Thymus (tissue), 11 donors: ENCODE data around the gene FLYWCH1. TPM values are rescaled to one million over a fixed set of nuclear protein-coding genes. Genes with fewer than 3 reads are reported as not detected.
"Not testable (repeated sequence)": the region's sequence is repeated elsewhere in the genome, so short reads cannot be mapped to it uniquely, and the experiment has no call there.

ENCODE experiments used
- DNase-seq, 9 donors: peaks; one replicate each; pipeline ENCODE4 v3.0.0-alpha.2; 2013; ENCODE audit warnings: low spot score in 9 of 9, low read depth in 6 of 9, missing footprints in 1 of 9
- H3K27ac ChIP-seq, 2 donors: one replicate each; pipeline ENCODE4 v1.5.1; 2013; ENCODE audit warnings: control low read depth in 1 of 2, low read depth in 1 of 2, low read length in 1 of 2, mild to moderate bottlenecking in 1 of 2, moderate library complexity in 1 of 2
- H3K27me3 ChIP-seq, 2 donors: one replicate each; pipeline ENCODE4 v1.5.1; 2013; ENCODE audit warnings: low read length in 1 of 2; ENCODE audit not compliant: control insufficient read depth in 2 of 2, insufficient read depth in 1 of 2
- H3K36me3 ChIP-seq, 2 donors: one replicate each; pipeline ENCODE4 v1.5.1; 2013; ENCODE audit warnings: low read length in 1 of 2, mild to moderate bottlenecking in 1 of 2, moderate library complexity in 1 of 2; ENCODE audit not compliant: control insufficient read depth in 2 of 2, insufficient read depth in 2 of 2
- H3K4me1 ChIP-seq, 2 donors: one replicate each; pipeline ENCODE4 v1.5.1; 2013; ENCODE audit warnings: low read length in 2 of 2; ENCODE audit not compliant: control insufficient read depth in 2 of 2, insufficient read depth in 2 of 2
- H3K4me3 ChIP-seq, 2 donors: one replicate each; pipeline ENCODE4 v1.5.1; 2013; ENCODE audit warnings: low read length in 2 of 2, control low read depth in 1 of 2, mild to moderate bottlenecking in 1 of 2
- H3K9me3 ChIP-seq, 2 donors: one replicate each; pipeline ENCODE4 v1.5.1; 2013; ENCODE audit warnings: low read length in 1 of 2, mild to moderate bottlenecking in 1 of 2; ENCODE audit not compliant: control insufficient read depth in 2 of 2, insufficient read depth in 1 of 2
- WGBS: extraction: QIAGEN DNeasy Blood & Tissue Kit; methylation state at CpG from one replicate; pipeline ENCODE4 v1.1.7; 2013; 5-methylcytosine and 5-hydroxymethylcytosine counted together
- polyA plus RNA-seq: library from polyadenylated mRNA; stranded (reverse); fragments of 200-250 nt; gene quantifications from one replicate; pipeline ENCODE4 v1.2.3, GENCODE V29; 2013
- total RNA-seq: library from RNA; stranded (reverse); fragments of 120-200 nt; gene quantifications from one replicate; pipeline ENCODE4 v1.2.4, GENCODE V29; 2013
- donor health status: healthy.

Gene FLYWCH1
- total and polyA plus RNA-seq, 2 donors: 9.6 to 34.1 TPM

DNA sequence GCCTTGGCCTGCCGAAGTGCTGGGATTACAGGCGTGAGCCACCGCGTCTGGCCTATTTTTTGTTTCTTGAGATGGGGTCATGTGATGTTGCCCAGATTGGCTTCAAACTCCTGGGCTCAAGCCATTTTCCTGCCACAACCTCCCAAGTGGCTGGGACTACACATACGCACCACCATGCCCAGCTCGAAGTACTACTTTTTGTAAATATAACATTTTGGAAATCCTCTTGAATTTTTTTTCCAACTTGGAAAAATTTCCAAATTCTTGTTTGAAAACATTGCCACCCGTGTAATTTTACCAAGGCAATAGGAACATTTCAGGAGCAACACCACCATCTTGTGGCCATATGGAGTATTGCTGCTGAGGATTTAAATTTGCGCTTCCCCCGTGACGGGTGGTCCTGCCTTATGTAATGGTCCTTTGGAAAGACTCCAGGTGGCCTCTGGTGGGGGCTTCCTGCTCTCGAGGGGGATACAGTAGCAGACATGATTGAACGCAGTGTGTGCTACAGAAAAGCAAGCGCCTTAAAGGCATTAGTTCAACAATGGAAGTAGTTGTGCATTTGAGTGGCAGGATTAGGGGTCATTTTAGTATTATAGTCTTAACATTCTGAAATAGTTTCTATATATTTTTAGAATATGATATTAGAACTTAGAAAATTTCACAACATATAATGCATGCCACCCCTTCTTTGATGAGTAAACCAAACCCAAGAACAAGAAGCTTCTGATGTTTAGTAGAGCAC, 8.0 kb downstream of the FLYWCH1 start:
- WGBS: 30% methylated on average over 13 of the region's 13 CpGs
- H3K9me3 ChIP-seq: no peaks in the 10 kb centered on the region
- no peak overlapping the region for H3K4me3 ChIP-seq
- H3K36me3 ChIP-seq: peaks cover 17 to 23% of the 10 kb centered on the region in 2 donors
- no peaks in the 10 kb centered on the region for H3K27me3 ChIP-seq
- DNase-seq: peak in 7 of 9 donors; percentile 33 to 82 (median 71)
- peaks cover 0 to 8% of the 10 kb centered on the region in 2 donors for H3K4me1 ChIP-seq
- no peak overlapping the region for H3K27ac ChIP-seq

DNA sequence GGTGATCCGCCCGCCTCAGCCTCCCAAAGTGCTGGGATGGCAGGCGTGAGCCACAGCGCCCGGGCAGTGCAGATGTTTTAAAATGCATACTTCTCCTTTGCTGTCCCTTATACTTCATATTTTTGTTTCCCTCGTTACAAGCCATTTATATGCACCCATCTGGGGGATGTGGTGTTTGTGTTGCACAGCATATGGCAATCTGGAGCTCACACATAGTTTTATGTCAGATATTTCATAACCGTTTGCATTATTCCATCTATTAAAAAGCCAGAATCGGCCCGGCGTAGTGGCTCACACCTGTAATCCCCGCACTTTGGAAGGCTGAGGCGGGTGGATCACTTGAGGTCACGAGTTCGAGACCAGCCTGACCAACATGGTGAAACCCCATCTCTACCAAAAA, 11.8 kb downstream of the FLYWCH1 start:
- Histone ChIP-seq H3K4me1 (peaks cover 3 to 30% of the 10 kb centered on the region in 2 donors), H3K9me3 (no peaks in the 10 kb centered on the region), H3K27ac (no peak overlapping the region), H3K4me3 (no peak overlapping the region), H3K27me3 (peaks cover 0 to 2% of the 10 kb centered on the region in 2 donors), H3K36me3 (peaks cover 9 to 19% of the 10 kb centered on the region in 2 donors)
- whole genome bisulfite sequencing: 99% methylated on average over 14 of the region's 14 CpGs
- DNase-seq: no peak

DNA sequence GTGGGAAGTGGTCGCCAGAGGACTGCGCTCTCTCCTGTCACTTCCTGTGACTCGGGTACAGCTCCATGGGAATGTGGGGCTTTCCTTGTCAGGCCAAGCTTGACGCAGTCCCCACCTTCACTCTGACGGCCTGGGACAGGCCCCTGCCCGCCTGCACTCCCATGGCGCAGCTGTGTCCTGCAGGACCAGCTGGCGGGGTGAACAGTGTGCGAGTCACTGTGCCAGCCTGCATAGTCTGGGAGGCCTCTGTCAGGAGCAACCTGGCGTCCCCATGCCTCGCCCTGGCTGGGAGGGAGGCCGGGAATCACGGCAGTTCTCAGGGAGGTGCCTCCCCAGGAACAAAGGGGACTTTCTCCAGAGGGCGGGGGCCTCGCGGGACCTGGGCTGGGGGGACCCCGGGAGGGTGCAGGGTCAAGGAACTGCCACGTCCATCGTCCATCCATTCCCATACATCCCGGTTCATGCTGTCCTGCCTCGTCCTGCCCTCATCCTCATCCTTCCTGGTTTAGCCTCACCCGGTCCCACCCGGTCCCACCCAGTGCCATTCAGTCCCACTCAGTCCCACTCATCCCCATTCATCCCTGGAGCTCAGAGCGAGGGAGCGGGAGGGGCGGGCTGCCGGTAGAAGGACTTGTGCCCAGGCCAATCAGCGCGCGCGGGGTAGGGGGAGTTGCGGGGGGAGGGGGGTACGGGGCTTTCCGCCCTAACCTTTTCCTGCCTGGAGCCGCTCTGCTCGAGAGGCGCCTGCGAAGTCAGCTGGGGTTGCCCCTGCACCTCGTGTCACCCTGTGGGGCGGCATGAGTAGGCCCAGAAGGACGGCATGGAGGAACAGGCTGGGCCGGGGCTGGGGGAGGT, 13.4 kb downstream of the FLYWCH1 start:
- 87% methylated on average over 42 of the region's 42 CpGs for WGBS
- Histone ChIP-seq H3K9me3 (no peaks in the 10 kb centered on the region), H3K27me3 (peaks cover 0 to 2% of the 10 kb centered on the region in 2 donors), H3K36me3 (peaks cover 12 to 30% of the 10 kb centered on the region in 2 donors), H3K4me3 (no peak overlapping the region), H3K4me1 (peaks cover 3 to 27% of the 10 kb centered on the region in 2 donors), H3K27ac (peak overlapping the region in 1 of 2 donors; percentile 51)
- no peak for DNase-seq

DNA sequence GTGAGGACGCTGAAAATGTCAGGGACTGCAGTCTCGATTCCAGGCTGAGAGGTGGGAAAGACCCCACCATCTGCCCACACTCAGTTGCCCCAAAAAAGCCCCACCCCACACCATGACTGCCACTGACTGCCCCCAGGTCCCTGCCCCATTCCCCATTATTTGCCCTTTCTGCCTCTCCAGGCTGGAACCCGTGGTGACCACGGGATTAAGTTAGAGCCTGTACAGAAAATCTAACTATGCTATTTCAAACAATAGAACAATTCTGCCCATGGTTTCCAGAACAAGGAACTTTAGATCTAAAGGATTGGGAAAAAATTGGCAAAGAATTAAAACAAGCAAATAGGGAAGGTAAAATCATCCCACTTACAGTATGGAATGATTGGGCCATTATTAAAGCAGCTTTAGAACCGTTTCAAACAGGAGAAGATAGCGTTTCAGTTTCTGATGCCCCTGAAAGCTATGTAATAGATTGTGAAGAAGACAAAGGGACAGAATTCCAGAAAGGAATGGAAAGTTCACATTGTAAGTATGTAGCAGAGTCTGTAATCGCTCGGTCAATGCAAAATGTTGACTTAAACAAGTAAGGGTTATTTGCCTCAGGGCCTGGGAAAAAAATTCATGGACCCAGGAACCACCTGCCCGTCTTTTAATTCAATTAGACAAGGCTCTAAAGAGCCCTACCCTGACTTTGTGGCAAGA, 14.4 kb downstream of the FLYWCH1 start:
- H3K27me3 ChIP-seq: peaks cover 0 to 2% of the 10 kb centered on the region in 2 donors
- WGBS: 87% methylated on average over 9 of the region's 9 CpGs
- DNase-seq: no peak
- no peak overlapping the region for H3K4me3 ChIP-seq
- no peaks in the 10 kb centered on the region for H3K9me3 ChIP-seq
- H3K36me3 ChIP-seq: peaks cover 12 to 37% of the 10 kb centered on the region in 2 donors
- H3K4me1 ChIP-seq: peaks cover 3 to 27% of the 10 kb centered on the region in 2 donors
- H3K27ac ChIP-seq: peak overlapping the region in 1 of 2 donors; percentile 17

GRCh38 chr16:2926650-2926999, 14.9 kb downstream of the FLYWCH1 start:
- Histone ChIP-seq H3K36me3 (peaks cover 16 to 34% of the 10 kb centered on the region in 2 donors), H3K27me3 (peaks cover 0 to 2% of the 10 kb centered on the region in 2 donors), H3K9me3 (no peaks in the 10 kb centered on the region), H3K4me3 (no peak overlapping the region), H3K27ac (no peak overlapping the region), H3K4me1 (peaks cover 3 to 27% of the 10 kb centered on the region in 2 donors)
- DNase-seq: no peak
- 84% methylated on average over 5 of the region's 5 CpGs for WGBS

- Histone ChIP-seq H3K27ac (no peak overlapping the region), H3K36me3 (peaks cover 16 to 33% of the 10 kb centered on the region in 2 donors), H3K27me3 (peaks cover 0 to 2% of the 10 kb centered on the region in 2 donors), H3K4me3 (no peak overlapping the region), H3K4me1 (peaks cover 3 to 27% of the 10 kb centered on the region in 2 donors), H3K9me3 (no peaks in the 10 kb centered on the region)
- WGBS: 11% methylated on average over 19 of the region's 19 CpGs
- peak; percentile 53 to 93 (median 83) for DNase-seq
Measured at GRCh38 chr16:2927010-2927646, 15.4 kb downstream of the FLYWCH1 start.

- not testable (repeated sequence) for H3K4me3 ChIP-seq, H3K27me3 ChIP-seq, H3K9me3 ChIP-seq, DNase-seq, H3K27ac ChIP-seq
- WGBS: 87% methylated on average over 4 of the region's 4 CpGs
- Histone ChIP-seq H3K36me3 (peaks cover 9 to 31% of the 10 kb centered on the region in 2 donors), H3K4me1 (peaks cover 3 to 27% of the 10 kb centered on the region in 2 donors)
Measured at GRCh38 chr16:2928151-2928550, 16.4 kb downstream of the FLYWCH1 start.

DNA sequence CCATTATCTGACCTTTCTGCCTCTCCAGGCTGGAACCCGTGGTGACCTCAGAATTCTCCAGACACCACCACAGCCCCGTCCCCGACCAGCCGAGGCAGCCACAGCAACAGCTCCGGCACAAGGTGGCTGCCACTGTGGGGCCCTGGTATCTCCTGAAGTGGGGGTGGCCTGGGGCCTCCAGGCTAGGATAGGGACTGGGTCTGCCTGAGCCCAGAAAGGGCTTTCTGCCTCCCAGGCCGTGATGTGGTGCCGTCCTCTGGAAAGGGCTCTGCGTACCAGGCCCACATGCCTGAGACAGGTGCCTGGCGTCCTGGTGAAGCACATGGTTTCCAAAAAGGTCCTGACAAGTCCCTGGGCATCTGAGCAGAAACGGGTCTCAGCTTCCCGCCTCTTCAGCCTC, 17.1 kb downstream of the FLYWCH1 start:
- H3K27ac ChIP-seq: no peak overlapping the region
- no peak overlapping the region for H3K4me3 ChIP-seq
- peaks cover 10 to 36% of the 10 kb centered on the region in 2 donors for H3K36me3 ChIP-seq
- H3K9me3 ChIP-seq: no peaks in the 10 kb centered on the region
- no peak for DNase-seq
- H3K4me1 ChIP-seq: peaks cover 3 to 27% of the 10 kb centered on the region in 2 donors
- H3K27me3 ChIP-seq: peaks cover 0 to 2% of the 10 kb centered on the region in 2 donors
- WGBS: 95% methylated on average over 11 of the region's 11 CpGs
